ENCODE results near the gene SMYD3.
"Not testable (repeated sequence)": the region's sequence is repeated elsewhere in the genome, so short reads cannot be mapped to it uniquely, and the experiment has no call there.

SMYD3 gene

GRCh38 chr1:245997471-245998258, 509.4 kb downstream of the SMYD3 start:
- DNase-seq (ENCODE audit: low read depth in 1 of 2, low spot score in 1 of 2): no peak

DNA sequence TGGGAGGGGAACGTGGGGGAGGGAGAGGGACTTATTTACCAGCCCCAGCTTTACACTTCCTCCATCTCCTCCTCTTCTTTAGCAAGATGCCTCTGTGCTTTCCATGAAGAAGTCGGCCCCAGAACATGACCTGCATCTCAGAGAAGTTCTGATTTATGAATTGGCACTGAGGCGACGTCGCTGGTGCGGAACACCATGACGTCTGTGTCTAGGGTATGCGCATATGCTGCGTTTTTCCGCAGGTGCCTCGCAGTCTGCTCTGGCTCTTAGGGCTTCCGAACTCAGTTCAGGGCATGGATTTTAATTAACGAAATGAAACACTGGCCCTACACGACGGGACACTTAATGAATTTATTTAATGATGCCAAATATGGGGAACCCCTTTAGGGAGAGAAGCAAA, 510.3 kb downstream of the SMYD3 start:
- DNase-seq (ENCODE audit: low read depth in 1 of 2, low spot score in 1 of 2): no peak

DNA sequence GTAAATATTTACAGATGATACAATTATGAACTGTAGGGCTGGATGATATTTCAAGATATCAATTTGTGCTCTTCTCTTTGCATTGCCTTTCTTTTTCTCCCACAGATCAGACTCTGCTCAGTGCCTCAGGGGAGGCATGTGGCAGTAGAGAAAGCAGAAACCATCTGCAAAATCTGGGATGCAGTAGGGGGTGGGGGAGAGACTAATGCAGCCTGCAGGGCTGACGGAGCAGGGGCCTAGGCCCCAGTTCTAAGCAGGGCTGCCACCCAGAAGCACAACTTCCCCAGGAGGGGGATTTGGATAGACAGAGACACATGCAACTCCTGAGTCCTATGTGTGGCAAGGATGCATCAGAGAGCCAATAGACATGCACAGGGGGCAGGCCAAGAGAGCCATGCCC, 511.6 kb downstream of the SMYD3 start:
- DNase-seq (ENCODE audit: low read depth in 1 of 2, low spot score in 1 of 2): no peak

DNA sequence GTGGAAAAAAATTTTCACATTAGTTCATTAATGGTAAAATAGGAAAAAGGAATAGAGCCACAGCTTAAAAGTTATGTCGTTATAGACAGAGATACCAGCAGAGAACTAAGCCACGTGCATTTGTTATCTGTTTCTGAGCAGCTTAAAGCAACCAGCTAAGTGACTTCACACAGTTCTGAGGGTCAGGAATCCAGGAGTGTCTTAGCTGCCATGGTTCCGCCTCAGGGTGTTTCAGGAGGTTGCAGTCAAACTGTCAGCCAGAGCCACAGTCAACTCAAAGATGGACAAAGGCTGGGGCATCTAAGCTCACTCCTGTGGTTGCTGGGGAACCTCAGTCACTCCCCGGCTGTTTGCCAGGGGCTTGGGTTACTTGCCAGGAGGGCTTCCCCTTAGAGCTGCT, 515.8 kb downstream of the SMYD3 start:
- DNase-seq (ENCODE audit: low read depth in 1 of 2, low spot score in 1 of 2): no peak

DNA sequence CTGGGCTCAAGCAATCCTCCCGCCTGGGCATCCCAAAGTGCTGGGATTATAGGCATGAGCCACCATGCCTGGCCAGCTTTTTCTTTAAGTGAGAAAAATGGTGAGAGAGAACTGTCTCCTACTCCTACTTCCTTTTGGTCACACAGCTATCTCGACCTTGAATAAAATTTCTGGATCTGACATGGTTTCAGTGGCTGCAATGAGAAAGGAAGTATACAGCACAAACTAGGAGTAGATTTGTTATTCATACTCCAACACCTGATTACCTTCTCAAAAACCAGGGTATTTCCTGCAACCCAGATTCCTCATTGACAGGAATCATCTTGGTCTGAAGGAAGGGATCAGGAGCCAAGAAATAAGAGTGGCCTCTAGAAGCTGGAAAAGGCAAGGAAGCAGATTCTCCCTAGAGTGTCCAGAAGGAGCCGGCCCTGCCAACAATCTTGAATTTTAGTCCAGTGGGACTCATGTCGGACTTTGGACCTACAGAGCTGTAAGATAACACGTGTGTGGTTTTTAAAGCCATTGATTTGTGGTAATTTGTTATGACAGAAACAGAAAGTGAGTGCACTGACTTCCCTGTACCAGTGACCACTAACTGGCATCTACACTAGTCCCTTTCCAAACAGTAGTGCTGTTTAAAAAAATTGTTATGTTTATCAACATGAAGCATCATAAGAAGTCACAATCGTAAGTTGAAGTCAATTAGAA, 516.6 kb downstream of the SMYD3 start:
- DNase-seq (ENCODE audit: low read depth in 1 of 2, low spot score in 1 of 2): no peak

GRCh38 chr1:245988393-245989078, 518.5 kb downstream of the SMYD3 start:
- DNase-seq (ENCODE audit: low read depth in 1 of 2, low spot score in 1 of 2): no peak

- DNase-seq (ENCODE audit: low read depth in 1 of 2, low spot score in 1 of 2): no peak
Observed at GRCh38 chr1:245987997-245988392, 519.1 kb downstream of the SMYD3 start.

GRCh38 chr1:245987577-245987976, 519.5 kb downstream of the SMYD3 start:
- no peak for DNase-seq (ENCODE audit: low read depth in 1 of 2, low spot score in 1 of 2)

- no peak for DNase-seq (ENCODE audit: low read depth in 1 of 2, low spot score in 1 of 2)
Observed at GRCh38 chr1:245987219-245987545, 519.9 kb downstream of the SMYD3 start.

DNA sequence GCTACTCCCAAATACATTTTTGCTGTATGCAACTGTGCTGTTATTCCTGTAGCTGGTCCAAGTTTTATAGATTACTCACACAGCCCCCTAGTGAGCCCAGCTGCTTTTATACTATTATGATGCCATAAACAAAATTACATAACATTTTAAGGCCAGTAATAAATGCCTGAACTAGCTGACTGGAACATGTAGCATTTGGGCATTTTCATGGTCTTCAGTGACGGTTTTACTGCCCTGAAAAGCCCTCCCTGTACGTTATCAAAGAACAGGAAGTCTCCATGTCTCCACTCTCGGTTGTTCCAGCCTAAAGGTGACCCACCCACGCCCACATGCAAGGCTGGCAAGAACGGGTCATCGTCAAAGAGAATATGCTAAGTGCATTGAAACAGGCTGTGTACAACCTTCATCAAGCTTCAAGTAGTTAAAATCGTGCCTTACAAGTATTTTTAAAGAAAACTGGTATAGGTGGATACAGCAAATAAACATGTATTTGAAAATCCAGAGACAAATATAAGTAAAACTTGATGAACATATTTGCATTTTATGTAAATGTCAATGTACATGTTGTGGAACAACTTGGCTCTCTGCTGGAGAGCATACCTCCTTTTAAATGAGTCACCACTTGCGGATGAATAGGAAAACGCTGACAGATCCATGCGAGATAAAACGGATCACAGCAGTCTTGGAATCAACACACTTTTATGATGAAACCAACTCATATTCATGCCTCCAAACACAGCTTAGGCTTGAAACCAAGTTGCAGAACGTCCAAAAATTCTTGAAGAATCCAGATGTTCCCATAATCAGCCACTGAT, 520.5 kb downstream of the SMYD3 start:
- DNase-seq (ENCODE audit: low read depth in 1 of 2, low spot score in 1 of 2): no peak

DNA sequence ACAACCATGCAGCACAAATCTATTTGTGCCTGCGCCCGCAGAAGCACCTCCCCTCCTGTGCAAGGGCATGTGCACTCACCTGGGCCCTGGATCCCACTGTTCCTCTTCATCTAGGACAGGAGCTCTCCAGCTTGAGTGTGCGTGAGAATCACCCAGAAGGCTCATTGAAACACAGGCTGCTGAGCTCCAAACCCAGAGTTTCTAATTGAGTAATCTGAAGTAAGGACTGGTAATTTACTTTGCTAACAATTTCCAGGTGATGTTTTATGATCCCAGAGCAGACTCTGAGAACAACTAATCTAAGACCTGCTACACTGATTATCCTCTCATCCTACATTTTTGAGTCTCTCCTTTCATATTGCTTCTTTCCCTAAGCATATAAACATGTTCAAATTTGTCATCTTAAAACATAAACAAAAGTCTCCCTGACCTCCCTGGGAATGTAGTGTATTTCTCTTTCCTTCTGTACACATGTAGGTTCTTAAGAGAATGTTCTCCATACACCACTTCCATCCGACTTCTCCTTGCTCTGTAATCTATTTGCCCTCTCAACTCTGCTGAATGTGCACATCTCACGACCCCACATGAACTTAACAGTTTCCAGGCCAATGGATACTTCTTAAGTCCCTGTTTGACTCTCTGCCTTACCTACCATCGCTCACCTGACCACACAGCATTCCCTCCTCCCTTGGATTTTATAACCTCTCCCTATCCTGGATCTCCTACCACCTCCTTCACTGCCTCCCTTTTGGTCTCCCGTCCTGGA, 522.5 kb downstream of the SMYD3 start:
- DNase-seq (ENCODE audit: low read depth in 1 of 2, low spot score in 1 of 2): no peak

DNA sequence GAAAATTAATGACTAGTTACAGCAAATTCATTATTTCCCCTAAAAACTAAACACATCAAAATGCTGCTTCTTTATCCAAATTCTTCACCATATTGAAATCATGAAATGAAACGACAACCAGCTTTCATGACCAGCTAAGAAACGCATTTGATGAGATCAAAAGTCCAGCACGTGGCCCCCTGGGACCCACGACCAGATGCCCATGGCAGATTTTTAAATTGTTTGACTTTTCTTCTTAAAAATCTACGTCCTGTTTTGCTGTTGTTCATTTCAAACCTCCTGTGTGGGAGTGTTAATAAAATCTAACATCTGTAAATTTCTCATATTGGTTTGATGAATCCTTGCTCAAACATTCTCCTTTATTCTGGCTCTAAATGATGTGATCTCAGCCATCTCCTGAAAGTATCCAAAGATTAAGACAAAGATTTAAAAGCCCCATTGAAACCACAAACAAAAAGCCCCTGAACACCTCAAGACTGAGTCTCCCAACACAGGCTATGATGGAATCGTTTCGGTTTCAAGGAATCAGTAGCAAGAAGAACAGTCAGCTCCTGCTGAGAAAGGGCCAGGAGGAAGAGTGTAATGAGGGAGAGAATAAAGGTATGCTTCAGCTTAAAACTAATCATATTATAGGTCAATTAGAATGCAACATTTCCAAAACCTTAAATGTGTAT, 523.6 kb downstream of the SMYD3 start:
- no peak for DNase-seq (ENCODE audit: low read depth in 1 of 2, low spot score in 1 of 2)

GRCh38 chr1:245979589-245979988, 527.5 kb downstream of the SMYD3 start:
- DNase-seq (ENCODE audit: low read depth in 1 of 2, low spot score in 1 of 2): no peak

DNA sequence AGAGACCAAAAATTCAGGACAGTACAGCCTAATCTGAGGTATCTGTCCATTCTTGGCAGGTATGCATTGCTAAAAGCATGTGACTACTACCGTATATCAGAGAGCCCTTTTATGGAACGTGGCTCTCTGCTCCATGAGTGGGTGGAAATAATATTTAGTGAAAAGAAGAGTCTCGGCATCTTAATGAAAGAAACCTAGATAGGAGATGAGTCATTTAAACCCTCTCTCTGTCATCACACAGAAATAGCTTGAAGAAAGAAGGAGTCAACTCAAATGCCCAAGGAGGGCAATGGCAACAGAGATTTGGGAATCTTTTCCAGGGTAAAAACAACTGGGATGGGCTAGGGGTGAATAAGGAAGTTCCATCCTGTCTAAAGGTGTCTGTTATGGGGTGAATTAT, 528.2 kb downstream of the SMYD3 start:
- DNase-seq (ENCODE audit: low read depth in 1 of 2, low spot score in 1 of 2): no peak

- no peak for DNase-seq (ENCODE audit: low read depth in 1 of 2, low spot score in 1 of 2)
Observed at GRCh38 chr1:245972476-245972875, 534.6 kb downstream of the SMYD3 start.

DNA sequence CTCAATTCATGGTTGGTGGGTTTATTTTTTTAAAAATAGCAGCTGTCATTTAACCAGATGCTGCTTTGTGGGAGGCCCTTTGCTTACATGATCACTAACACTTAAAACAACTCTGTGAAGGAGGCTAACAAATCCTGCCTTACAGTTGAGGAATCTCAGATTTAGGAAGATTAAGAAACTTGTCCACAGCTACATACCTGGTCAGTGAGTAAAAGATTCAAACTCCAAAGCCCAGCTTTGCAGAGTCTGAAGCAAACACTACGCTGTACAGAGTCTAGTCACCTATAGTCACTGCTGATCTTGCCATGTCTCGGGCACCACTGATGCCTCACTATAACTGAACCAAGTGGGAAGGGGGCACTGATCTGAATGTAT, 535.4 kb downstream of the SMYD3 start:
- no peak for DNase-seq (ENCODE audit: low read depth in 1 of 2, low spot score in 1 of 2)

- not testable (repeated sequence) for DNase-seq (ENCODE audit: low read depth in 1 of 2, low spot score in 1 of 2)
Observed at GRCh38 chr1:245971076-245971710, 535.9 kb downstream of the SMYD3 start.

DNA sequence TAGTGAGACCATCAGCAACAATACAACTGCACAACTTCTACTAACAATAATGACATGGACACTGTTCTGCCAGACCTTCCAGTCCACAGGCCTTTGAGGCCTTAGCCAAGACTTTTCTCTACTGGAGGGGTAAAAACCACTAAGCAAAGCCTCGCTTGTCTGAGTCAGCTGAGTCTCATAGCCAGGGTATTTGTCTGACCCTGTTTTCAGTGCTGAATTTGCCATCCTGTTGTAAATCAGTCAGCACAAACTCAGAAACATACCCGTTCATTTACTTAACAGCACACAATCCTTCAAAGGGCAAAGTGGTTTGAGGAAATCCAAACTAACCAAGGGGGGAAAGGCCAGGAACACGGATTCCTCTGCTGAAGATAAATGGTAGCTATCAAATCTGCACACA, 537.8 kb downstream of the SMYD3 start:
- DNase-seq (ENCODE audit: low read depth in 1 of 2, low spot score in 1 of 2): no peak

GRCh38 chr1:245968775-245969174, 538.3 kb downstream of the SMYD3 start:
- DNase-seq (ENCODE audit: low read depth in 1 of 2, low spot score in 1 of 2): no peak

DNA sequence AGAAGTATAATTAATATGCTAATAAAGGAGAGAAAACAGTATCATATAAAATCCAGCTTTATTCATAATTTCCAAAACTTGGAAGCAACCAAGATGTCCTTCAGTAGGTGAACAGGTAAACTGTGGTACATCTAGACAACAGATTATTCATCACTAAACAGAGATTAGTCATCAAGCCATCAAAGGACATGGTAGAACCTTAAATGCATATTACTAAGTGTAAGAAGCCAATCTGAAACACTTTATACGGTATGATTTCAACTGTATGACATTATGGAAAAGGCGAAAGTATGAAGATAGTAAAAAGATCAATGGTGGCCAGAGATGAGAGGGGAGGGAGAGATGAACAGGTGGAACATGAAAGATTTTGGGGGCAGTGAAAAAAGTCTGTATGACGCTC, 541.7 kb downstream of the SMYD3 start:
- DNase-seq (ENCODE audit: low read depth in 1 of 2, low spot score in 1 of 2): no peak

Data from stimulated activated CD4-positive, alpha-beta T cell treated with anti-CD3 and anti-CD28 coated beads, Interleukin-15, amount 100 ng/mL, for 1 hour (primary cell).